Fibroblast of the conjunctiva (primary cell): ENCODE data around the gene TASP1.
"Not testable (repeated sequence)": the region's sequence is repeated elsewhere in the genome, so short reads cannot be mapped to it uniquely, and the experiment has no call there.

Source experiments
- DNase-seq: peaks from one replicate; pipeline ENCODE4 v3.0.0-alpha.2; 2010; ENCODE audit warnings: low read depth

The TASP1 gene

DNA sequence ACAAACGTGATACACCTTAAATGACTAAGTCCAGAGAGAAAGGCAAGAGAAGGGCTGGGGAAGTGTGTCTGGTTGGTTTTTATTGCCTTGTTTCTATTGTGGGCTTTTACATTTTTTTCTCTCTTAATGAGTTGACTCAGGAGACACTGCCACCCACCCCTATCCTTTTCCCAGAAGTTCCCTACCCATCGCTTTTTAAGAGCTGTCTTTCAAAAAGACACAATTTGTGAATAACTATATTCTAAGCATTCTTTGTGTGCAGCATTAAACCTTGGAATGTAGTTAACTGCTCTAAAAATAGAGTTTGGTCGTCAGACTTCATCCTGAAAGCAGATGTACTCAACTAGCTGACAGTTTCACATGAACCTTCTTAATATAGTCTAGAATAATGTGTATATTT is 242.7 kb downstream of the TASP1 start:
- DNase-seq = no peak

DNA sequence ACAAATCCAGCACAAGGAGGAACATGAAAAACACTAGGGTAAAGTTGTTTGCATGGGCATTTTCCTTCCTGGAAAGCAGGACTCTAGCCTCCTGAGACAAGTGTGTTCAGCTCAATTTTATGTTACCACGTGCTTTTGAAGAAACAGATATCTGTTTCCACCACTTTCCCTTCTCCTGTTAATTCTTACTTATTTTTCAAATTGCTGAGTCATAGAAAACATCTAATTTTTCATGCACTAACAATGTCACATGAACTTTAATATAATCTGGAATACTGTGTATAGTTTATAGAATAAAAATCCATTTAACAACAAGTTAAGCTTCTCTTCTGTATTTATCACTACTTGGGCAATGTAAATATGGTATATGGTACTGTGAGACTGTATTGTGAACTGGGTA is 243.5 kb downstream of the TASP1 start:
- DNase-seq = no peak

DNA sequence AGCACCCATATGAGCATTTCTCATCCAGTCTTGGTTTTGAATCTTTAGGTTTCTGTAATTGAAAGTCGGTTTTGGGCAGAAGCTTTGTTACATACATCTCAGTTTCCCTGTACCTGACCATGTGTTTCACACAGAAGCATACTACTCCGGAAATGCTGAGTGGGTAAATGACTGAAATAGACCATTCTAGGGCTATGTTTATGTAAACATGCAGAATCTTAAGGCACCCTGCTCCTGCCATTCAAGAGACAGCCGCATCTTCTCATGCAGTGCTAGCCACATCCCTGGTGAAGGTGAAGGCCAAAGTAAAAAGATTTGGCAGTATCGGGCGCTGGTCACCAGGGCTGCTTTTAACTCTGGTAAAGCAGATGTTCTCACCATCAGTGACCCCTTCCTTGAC is 246.3 kb downstream of the TASP1 start:
- no peak for DNase-seq

DNA sequence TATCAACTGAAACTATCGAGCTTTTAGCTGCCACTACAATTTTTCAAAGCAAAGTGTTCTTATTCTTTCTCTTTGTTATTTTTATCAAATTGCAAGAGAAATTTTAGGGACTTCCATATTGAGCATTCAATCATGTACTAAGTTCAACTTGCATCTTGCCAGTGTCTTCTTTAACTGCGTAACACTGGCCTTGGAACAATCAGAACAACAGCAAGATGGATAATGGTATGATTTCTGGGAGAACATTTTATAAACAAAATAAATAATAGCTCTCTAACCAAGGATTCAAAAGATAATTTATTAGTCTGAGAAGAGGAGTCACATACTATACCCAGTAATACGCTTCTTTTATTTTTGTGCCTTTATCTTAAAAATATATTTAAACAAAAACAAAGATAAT is 249.6 kb downstream of the TASP1 start:
- no peak for DNase-seq

DNA sequence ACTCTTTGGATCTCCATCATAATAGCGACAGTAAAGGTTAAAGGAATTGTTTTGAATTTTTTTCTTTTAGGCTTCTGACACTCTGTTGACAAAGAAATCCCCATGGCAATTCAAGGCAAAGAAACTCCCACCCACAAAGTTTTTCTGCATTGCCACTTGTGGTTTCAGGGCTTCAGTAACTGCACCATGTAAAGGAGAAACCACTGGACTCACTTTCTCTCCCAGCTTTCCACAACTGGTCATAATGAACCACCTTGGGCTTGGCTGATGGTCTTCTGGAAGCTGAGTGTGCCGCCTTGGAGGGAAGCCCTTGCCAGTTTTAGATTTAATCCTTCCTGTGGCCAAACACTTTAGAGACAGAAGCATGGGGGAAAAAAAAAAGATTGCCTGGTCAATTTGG is 254.6 kb downstream of the TASP1 start:
- no peak for DNase-seq

DNA sequence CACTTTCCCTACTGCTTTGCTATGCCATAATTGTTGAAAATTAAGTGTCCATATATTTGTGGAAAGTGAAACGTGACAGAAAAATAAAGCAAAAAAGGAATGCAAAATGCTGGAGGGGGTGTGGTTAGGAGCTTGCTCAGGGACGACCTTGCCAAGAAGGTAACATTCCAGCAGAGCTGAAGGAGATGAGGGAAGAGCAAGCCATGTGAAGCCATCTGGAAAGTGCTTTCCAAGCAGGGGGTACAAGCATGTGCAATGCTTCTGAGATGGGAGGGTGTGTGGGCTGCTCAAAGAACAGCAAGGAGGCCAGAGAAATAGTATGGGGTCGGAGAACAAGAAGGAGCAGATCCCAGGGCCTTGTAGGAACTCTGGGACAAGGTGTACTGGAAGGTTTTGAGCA is 255.9 kb downstream of the TASP1 start:
- no peak for DNase-seq

DNA sequence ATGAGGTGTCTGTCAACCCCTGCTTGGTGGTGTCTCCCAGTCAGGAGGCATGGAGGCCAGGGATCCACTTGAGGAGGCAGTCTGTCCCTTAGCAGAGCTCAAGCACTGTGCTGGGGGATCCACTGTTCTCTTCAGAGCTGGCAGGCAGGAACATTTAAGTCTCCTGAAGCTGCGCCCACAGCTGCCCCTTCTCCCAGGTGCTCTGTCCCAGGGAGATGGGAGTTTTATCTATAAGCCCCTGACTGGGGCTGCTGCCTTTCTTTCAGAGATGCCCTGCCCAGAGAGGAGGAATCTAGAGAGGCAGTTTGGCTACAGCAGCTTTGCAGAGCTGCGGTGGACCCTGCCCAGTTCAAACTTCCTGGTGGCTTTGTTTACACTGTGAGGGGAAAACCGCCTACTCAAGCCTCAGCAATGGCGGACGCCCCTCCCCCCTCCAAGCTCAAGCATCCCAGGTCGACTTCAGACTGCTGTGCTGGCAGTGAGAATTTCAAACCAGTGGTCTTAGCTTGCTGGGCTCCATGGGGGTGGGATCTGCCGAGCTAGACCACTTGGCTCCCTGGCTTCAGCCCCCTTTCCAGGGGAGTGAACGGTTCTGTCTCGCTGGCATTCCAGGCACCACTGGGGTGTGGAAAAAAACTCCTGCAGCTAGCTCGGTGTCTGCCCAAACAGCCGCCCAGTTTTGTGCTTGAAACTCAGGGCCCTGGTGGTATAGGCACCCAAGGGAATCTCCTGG is 258.1 kb downstream of the TASP1 start:
- DNase-seq = not testable (repeated sequence)

DNA sequence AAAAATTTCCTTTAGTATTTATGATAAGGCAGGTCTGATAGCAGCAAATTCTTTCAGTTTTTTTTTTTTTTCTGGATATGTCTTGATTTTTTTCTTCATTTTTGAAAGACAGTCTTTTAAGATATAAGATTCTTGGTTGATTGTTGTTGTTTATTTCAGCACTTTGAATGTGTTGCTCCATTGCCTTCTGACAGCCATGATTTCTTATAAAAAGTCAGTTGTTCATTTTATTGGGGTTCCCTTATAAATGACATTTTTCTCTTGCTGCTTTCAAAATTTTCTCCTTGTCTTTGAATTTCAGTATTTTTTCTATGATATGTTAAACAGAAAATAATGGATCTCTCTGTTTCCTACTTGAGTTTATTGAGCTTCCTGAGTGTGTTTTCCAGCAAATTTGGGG is 265.3 kb downstream of the TASP1 start:
- no peak for DNase-seq

DNA sequence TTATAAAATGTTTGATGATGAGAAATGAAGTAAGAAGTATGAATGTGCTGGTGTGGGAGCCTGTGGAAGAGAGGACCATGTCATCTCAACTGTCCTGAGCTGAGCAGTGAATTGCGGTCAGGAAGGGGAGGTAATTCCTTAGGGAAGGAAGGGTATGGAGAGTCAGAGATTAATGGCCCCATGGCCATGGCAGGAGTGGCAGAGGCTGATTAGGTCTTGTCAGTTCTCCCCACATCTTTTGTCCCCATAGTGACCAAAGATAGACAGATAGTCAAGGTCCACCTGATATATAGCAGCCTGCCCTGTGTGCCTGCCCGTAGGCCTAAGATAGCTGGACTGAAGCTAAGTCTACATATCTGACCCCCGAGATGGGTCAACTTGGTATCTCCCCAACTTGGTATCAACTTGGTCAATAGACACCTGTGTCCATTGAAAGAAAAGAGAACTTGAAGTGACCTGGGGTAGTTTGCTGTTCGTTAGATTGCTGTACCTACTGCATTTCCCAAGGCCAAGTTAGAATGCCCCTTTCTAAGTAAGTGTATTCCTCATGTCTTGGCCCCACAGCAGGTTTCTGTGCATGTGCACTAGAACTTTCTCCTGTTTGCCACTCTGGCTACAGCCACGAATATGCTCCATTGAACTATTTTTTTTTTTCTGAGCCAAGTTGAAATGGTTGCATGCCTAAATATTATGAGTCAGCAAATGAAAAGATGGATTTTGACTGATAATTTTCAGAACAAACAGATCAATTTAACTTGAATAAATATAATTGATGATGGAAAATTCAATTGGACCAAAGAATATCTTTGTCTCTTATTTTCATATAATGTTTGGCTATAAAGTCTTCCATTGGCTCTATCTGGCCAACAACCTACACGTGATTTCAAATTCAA is 274.2 kb downstream of the TASP1 start:
- DNase-seq = no peak

DNA sequence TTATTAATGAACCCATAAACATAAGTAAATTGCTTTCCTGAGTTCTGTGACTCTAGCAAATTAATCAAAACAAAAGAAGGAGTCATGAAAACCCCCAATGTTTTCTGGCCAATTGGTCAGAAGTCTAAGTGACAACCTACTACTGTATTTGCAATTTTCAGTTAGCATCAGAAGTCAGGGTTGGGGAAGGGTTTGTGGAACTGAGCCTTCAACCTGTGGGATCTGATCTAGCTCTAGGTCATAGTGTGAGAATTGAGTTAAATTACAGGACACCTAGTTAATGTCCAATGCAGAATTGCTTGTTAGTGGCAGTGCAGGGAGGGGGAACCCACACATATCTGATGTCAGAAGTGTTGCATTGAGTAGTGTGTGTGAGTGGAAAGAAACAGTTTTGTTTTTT is 275.3 kb downstream of the TASP1 start:
- no peak for DNase-seq

DNA sequence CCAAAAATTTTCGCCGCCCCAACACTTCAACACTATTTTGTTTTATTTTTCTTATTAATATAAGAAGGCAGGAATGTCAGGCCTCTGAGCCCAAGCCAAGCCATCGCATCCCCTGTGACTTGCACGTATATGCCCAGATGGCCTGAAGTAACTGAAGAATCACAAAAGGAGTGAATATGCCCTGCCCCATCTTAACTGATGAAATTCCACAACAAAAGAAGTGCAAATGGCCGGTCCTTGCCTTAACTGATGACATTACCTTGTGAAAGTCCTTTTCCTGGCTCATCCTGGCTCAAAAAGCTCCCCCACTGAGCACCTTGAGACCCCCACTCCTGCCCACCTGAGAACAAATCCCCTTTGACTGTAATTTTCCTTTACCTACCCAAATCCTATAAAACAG is 276.6 kb downstream of the TASP1 start:
- DNase-seq = not testable (repeated sequence)

DNA sequence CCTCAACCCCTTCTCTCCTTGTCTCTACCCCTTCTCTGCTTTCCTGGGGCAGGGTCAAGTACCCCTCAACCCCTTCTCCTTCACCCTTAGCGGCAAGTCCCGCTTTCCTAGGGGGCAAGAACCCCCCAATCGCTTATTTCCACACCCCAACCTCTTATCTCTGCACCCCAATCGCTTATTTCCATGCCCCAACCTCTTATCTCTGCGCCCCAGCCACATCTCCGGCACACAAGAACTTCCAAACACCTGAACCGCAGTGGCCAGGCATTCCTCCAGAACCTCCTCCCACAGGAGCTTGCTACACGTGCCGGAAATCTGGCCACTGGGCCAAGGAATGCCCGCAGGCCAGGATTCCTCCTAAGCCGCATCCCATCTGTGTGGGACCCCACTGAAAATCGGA is 279.8 kb downstream of the TASP1 start:
- DNase-seq = not testable (repeated sequence)

DNA sequence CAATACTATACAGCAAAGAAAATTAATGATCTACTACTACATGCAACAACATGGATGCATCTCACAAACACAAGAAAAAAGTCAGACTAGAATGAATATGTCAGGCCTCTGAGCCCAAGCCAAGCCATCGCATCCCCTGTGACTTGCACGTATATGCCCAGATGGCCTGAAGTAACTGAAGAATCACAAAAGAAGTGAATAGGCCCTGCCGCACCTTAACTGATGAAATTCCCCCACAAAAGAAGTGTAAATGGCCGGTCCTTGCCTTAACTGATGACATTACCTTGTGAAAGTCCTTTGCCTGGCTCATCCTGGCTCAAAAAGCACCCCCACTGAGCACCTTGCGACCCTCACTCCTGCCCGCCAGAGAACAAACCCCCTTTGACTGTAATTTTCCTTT is 280.9 kb downstream of the TASP1 start:
- not testable (repeated sequence) for DNase-seq

DNA sequence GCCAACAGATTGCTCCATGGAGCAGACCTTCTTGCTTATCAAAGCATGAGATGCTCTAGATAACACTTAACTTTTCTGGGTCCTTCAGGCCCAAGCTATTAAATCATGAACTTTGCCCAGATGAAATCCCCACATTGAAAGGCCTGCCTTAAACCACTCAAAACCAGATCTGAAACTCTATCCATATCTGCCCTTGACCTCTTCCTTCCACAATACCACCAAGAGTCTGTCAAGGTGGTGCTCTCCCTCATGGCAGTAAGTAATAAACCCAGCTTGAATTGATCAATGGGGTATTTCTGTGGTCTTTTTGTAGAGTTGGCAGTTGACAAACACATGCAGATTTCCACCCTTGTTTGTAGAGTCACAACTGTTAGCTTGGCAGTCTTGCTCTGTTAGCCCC is 282.1 kb downstream of the TASP1 start:
- no peak for DNase-seq

DNA sequence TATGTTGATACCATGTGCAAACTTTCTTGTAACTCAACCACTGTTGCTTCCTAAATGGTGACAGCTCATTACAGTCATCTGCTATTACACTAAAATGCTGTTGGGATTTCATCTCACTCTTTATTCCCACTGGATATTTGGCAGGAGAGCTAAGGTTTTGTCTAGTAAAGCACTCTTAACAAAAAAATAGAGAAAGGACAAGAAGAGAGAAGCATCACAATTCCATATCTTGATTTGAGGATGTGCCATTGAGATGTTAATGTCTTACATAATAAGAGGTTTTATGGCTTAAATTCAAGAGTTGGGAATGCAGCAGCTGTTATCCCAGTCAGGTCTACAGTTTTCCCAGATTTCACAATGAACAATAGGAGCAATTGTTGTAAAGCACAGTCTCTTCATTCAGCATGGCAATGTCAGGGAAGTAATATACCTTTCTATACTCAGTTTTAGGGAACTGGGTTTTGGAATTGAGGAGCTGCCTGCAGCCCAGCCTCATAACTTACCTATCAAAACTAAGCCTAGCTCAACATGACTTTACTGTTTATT is 282.7 kb downstream of the TASP1 start:
- no peak for DNase-seq

DNA sequence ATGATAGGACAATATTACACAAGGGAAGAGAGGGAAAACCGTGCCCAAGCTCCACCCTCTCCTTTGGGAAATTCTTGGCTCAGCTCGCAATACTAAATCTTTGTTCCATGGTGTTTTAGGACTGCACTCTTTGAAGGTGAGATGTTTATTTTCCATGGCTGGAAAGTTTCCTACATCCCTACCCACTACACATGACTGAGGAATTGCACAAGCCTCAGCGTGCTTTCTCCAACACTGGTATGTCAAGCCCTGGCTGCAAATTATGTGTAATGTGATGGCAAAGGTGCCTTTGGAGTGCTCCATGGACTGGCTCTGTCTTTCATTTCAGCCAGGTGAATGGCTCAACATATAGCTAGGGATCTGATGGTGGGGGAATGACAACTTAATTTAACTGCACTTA is 283.3 kb downstream of the TASP1 start:
- DNase-seq = no peak

DNA sequence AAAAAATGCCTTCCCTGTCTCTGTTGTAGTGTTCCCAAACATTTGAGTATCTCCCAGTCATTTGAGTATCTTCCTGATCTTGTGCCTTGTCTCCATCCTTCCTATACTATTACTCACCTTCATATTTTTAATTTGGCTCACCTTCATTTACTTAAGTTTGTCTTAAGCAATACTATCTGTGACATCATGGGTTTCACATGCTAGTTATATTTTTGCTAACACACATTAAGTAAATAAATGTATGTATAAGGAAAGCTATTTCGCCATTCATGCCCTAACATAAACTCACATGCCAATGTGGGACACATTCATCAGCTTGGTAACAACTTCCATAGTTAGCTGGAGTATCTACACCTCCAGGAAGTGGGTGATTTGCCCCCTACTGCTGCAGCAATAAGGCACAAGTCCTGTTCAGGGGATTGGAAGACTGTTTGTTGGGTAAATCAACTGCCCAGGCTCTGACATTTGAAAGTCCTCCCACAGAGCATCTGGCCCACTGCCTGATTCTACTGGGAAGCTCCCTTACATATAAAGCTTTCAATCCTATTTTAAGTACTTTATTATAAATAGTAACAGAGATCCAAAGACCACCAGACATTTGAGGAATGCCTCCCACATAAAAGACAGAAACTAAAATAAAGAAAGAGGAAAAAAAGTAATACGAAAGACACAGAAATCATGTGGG is 285.3 kb downstream of the TASP1 start:
- no peak for DNase-seq

DNA sequence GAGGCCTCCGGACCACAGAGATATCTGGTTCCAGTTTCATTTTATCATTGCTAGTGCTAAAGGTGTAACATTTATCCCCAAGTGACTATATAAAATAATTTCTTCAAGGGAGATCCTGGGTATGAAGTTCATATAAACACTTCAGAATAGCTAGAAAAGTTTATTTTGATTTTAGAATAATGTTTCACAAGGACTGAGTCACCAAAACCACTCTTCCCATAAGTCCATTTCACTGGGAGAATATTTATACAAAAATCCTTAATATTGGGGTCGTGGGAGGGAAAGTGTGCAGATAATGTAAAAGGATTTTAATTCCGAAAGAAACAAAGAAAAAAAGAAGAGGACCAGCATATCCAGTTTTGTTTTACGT is 289.5 kb downstream of the TASP1 start:
- no peak for DNase-seq

DNA sequence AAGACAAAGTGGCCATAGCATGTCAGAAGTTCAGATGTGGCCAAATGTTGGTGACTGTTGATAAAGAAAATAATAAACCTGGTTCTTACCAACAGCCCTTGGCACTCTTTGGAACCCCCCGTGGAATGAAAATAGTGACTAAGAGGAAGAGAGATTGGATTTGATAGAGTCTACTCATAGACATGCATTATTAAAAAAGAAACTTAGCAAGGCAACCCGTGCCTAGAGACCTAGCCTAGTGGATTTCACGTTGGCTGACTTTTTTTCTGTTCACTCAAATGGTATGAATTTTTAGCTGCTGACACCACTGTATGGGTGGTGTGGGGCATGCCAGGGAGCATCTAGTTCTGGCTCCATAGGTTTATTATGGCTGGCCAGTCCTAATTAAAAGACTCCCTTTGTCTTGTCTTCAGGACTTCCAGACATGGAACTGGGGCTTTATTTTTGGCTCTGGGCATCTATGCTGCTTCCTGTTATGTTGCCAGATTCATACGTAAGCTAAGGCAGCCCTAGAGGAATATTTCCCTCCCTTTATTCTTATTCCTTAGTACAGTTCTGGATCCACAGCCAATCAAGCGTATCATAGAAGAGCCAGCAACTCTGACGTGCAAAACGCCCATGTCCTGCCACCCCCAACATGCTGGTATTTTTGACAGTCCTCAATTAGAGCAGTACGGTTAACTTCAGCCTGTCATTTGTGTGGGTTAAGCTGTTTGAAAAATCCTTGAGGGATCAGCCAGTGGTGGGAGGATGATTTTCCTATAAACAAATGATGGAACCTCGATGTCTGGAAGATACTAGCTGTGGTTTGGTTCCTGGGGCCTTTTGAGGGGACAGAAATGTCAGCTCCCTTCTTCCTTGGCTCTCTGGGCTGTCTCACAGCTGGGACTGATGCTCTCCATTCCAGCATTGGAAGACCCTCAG is 290.2 kb downstream of the TASP1 start:
- DNase-seq = no peak

DNA sequence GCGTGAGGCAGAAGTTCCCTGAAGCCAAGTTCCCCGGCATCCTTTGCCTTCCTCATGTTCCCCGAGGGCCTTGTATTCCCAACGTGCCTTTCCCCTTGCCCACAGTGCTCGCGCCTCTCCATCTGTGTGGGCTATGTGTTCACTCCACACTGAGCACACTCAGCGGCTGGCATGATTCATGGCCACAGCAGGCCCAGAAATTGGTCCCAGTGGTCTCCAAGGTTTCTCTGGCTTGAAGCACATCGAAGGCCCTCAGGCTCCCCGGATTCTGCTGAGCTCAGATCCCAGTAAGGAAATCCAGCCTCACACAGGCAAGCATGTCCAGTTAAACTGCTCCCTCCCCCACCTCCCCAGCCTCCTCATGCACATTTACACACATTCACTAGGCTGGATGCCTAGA is 294.1 kb downstream of the TASP1 start:
- DNase-seq = no peak

DNA sequence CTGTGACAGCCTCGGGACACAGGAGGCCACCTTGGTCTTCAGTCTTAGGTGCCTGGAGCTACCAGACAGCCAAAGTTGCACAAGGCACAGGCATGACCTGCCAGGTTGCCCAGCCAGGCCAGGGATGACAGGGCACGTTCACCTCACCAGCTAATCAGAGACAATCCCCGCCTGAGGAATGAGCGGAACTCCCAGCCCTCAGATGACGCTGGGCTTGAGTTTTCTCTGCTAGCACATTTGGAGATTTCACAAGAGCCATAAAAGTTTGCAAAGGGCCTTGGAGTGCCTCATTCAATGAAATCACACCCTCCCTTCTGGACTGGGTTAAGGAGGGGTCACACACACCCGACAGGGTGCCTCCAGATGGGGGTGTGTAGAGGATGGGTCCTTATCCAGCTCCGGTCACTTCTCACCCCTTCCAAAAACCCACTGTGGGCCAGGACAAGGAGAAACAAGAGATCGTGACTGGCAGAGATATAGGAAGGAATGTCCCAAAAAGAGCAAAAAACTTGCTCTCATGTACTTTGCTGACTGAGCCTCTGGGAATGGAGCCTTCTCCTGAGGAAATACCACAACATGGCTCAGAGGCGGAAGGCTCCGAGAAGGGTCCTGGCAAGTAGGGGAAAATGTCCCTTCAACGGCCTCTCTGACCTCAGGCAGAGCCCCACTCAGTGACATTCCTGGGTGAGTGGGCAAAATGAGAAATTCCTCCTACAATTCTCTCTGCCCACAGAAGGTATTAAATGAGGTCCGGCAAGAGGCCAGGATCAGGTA is 296.1 kb downstream of the TASP1 start:
- DNase-seq = no peak
